NCI-H2081 (cell line): ENCODE data around the gene OR52E5.

ENCODE experiments used
- DNase-seq, 2 experiments: peaks; one replicate each; lab custom pipeline; 2025; lab: John Stamatoyannopoulos, UW

OR52E5 gene

GRCh38 chr11:5933116-5933515, 40.1 kb downstream of the OR52E5 start:
- no peak for DNase-seq

DNA sequence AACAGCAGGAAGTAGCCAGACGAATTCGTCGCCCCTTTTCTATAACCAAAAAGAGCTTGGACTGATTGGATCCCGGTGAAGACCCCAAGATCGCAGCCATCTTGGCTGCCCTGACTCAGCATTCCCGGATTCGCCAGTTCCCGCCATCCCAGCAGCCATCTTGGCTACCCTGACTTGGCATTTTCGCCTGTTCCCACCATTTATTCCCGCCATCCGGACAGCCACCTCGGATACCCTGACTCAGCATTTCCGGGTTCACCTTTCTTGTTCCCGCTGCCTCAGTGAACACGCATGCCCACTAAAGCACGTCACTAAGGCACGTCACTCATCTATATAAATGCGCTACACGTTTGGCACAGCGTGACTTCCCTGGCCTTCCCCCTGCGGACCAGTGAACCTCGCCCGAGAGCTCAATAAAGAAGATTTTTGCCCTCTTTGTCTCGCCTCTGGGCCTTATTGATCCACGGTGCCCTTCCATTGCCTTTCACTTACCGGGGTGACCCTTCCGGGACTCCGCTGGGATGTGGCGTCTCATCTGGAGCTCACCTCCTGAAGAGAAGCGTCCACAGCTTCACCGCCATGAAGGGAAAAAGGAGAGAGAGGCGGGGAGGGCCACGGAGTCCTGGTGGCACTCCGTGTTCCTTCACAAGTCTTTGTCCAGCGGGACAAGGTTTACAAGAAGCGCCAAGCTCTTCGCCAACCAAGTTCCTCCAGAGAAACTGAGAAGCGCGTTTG, 45.0 kb downstream of the OR52E5 start:
- peak; percentile 53 to 65 for DNase-seq

DNA sequence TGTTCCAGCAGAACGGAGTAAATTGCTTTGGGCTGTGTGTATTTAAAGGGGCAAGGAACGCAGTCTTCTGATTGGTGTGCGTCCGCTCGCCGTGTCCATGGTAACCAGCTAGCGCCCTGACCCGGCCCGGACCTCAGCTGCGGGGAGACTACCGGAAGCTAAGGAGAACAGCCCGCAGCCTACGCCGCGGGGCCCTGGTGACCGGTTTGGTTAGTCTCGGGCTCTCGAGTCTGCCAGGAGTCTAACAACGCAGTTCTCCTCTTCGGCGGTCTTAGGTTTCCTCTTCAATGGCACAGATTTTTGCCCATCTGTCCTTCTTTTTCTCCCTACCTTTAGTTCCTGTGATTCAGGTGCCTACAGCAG, 45.6 kb downstream of the OR52E5 start:
- DNase-seq, result peak; percentile 41 to 52

DNA sequence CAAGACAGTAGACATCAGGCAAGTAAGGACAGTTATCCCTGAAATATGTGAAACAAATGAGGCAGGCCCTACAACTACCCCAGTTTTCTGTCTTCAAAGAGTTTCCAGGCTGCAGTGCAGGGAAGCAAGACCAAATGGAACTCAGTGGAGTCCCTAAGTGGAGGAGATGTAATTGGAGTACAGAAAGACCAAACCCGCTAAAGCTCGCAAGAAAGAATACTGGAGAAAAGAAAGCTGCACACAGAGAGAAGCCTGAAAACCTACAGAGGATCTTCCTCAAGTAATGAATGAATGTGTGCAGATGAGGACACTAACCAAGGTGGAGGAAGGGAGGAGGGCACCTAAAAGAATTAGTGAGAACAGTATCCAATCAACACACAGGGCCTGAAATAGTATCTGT, 47.7 kb downstream of the OR52E5 start:
- DNase-seq, result no peak

DNA sequence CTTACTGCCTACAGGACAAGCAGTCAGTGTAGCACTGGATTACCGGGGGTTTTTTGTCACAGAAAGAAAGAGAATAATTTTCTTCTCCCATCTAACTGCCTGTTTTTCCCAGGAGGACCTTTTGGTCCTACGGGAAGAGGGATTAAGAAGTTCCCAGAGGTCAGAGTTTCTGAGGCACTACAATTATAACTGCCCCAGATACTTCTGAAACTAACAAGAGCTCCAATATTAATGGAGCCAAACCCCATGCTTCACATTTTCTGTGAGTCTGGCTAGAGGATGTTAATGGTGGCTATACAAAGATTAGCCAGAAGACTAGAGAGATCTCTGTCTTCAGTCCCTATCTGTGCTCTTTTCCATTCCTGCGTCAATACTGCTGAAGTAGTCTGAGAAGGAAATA, 48.9 kb downstream of the OR52E5 start, which contains the start of gene OR56A3:
Gene OR56A3, plus strand, starts transcription at position 301 of the 400 bp plus-strand sequence. CDS start 5,096 bp downstream, outside the sequence.
- DNase-seq, result no peak
